ENCODE results near the gene CREB1.
"Not testable (repeated sequence)": the region's sequence is repeated elsewhere in the genome, so short reads cannot be mapped to it uniquely, and the experiment has no call there.

CREB1 gene

GRCh38 chr2:207640160-207640559, 110.4 kb downstream of the CREB1 start:
- Histone ChIP-seq H3K4me3 (ENCODE audit: low read length) (no peak overlapping the region), H3K27me3 (ENCODE audit: low read depth, low read length) (no peaks in the 10 kb centered on the region), H3K79me2 (ENCODE audit: low read length) (no peaks in the 10 kb centered on the region), H3K4me2 (ENCODE audit: low read length) (no peak overlapping the region), H3K36me3 (replicated peaks; ENCODE audit: low read depth, low read length) (peaks cover 17% of the 10 kb centered on the region), H3K9ac (ENCODE audit: low read length) (no peak overlapping the region), H3K4me1 (ENCODE audit: low read length) (peaks cover 15% of the 10 kb centered on the region), H3K27ac (ENCODE audit: low read length) (no peak overlapping the region), H4K20me1 (ENCODE audit: insufficient read depth, low read length) (no peaks in the 10 kb centered on the region), H2AFZ (ENCODE audit: low read depth, low read length) (no peak overlapping the region), H3K9me3 (ENCODE audit: insufficient read depth, low read length) (peaks cover 24% of the 10 kb centered on the region; the same call in 1 of the 2 replicates)
- TF ChIP-seq CTCF (IDR thresholded peaks at IDR 0.05; ENCODE audit: low read depth, low read length) = no peak
- no peak for TF ChIP-seq EZH2phosphoT487 (IDR thresholded peaks at IDR 0.05; ENCODE audit: low read depth)

- Histone ChIP-seq H3K9ac (ENCODE audit: low read length) (no peak overlapping the region), H3K4me2 (ENCODE audit: low read length) (no peak overlapping the region), H3K27me3 (ENCODE audit: low read depth, low read length) (no peaks in the 10 kb centered on the region), H3K36me3 (replicated peaks; ENCODE audit: low read depth, low read length) (peaks cover 17% of the 10 kb centered on the region), H3K27ac (ENCODE audit: low read length) (no peak overlapping the region), H4K20me1 (ENCODE audit: insufficient read depth, low read length) (no peaks in the 10 kb centered on the region), H3K9me3 (ENCODE audit: insufficient read depth, low read length) (peaks cover 24% of the 10 kb centered on the region; the same call in 1 of the 2 replicates), H3K4me3 (ENCODE audit: low read length) (no peak overlapping the region), H3K79me2 (ENCODE audit: low read length) (no peaks in the 10 kb centered on the region), H2AFZ (ENCODE audit: low read depth, low read length) (no peak overlapping the region), H3K4me1 (ENCODE audit: low read length) (peaks cover 15% of the 10 kb centered on the region)
- no peak for TF ChIP-seq EZH2phosphoT487 (IDR thresholded peaks at IDR 0.05; ENCODE audit: low read depth)
- TF ChIP-seq CTCF (IDR thresholded peaks at IDR 0.05; ENCODE audit: low read depth, low read length) = no peak
Observed at GRCh38 chr2:207640661-207641060, 110.9 kb downstream of the CREB1 start.

DNA sequence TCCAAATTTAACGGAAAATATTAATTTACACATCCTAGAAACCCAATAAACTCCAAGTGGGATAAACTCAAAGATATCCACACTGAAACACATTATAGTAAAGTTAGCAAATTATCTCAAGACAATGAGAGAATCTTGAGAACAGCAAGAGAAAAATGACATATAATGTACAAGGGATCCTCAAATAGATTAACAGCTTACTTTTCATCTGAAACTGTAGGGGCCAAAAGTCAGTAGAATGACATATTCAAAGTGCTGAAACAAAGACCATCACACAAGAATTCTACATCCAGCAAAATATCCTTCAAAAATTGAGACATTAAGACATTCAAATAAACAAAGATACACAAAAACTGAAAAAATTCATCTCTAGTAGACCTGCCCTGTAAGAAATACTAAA, 114.1 kb downstream of the CREB1 start:
- Histone ChIP-seq H3K27me3 (ENCODE audit: low read depth, low read length) (no peaks in the 10 kb centered on the region), H3K4me3 (ENCODE audit: low read length) (no peak overlapping the region), H3K27ac (ENCODE audit: low read length) (no peak overlapping the region), H3K9me3 (ENCODE audit: insufficient read depth, low read length) (peaks cover 24% of the 10 kb centered on the region; the same call in 1 of the 2 replicates), H3K4me2 (ENCODE audit: low read length) (no peak overlapping the region), H2AFZ (ENCODE audit: low read depth, low read length) (no peak overlapping the region), H4K20me1 (ENCODE audit: insufficient read depth, low read length) (no peaks in the 10 kb centered on the region), H3K9ac (ENCODE audit: low read length) (no peak overlapping the region), H3K4me1 (ENCODE audit: low read length) (no peaks in the 10 kb centered on the region), H3K79me2 (ENCODE audit: low read length) (no peaks in the 10 kb centered on the region), H3K36me3 (replicated peaks; ENCODE audit: low read depth, low read length) (peaks cover 17% of the 10 kb centered on the region)
- TF ChIP-seq EZH2phosphoT487 (IDR thresholded peaks at IDR 0.05; ENCODE audit: low read depth) = no peak
- no peak for TF ChIP-seq CTCF (IDR thresholded peaks at IDR 0.05; ENCODE audit: low read depth, low read length)

- not testable (repeated sequence) for H2AFZ ChIP-seq (ENCODE audit: low read depth, low read length); H3K9ac ChIP-seq (ENCODE audit: low read length); H3K4me3 ChIP-seq (ENCODE audit: low read length); H4K20me1 ChIP-seq (ENCODE audit: insufficient read depth, low read length); H3K27me3 ChIP-seq (ENCODE audit: low read depth, low read length); H3K9me3 ChIP-seq (ENCODE audit: insufficient read depth, low read length); H3K36me3 ChIP-seq (replicated peaks; ENCODE audit: low read depth, low read length); H3K27ac ChIP-seq (ENCODE audit: low read length); H3K4me2 ChIP-seq (ENCODE audit: low read length); H3K4me1 ChIP-seq (ENCODE audit: low read length); H3K79me2 ChIP-seq (ENCODE audit: low read length)
Observed at GRCh38 chr2:207646582-207646981, 116.8 kb downstream of the CREB1 start.
